Cardiac muscle cell (in vitro differentiated cells and primary cell): ENCODE measurements around the gene METTL26. TPM values are rescaled to one million over a fixed set of nuclear protein-coding genes. Genes with fewer than 3 reads are reported as not detected.

Experiments
- DNase-seq, 2 donors: peaks; one replicate each; pipeline versions ENCODE4 v3.0.0 to v3.0.0-alpha.2; 2010 to 2017; ENCODE audit warnings: low read depth in 1 of 2, low spot score in 1 of 2
- H3K27ac ChIP-seq: fragments of 200-600 bp; sonication (generic); 2 replicates; pipeline ENCODE4 v1.5.1; 2016
- H3K27me3 ChIP-seq: fragments of 200-600 bp; sonication (generic); 2 replicates; pipeline ENCODE4 v1.6.0; 2016; ENCODE audit warnings: control low read depth
- H3K36me3 ChIP-seq: fragments of 200-600 bp; sonication (generic); 2 replicates; pipeline ENCODE4 v1.5.1; 2016; ENCODE audit warnings: control low read depth
- H3K4me1 ChIP-seq: fragments of 200-600 bp; sonication (generic); 2 replicates; pipeline ENCODE4 v1.8.1; 2017; ENCODE audit warnings: low read depth, mild to moderate bottlenecking, mixed run types
- H3K4me3 ChIP-seq: fragments of 200-600 bp; sonication (generic); 2 replicates; pipeline ENCODE4 v1.5.1; 2016; ENCODE audit warnings: mild to moderate bottlenecking
- H3K9me3 ChIP-seq: fragments of 200-600 bp; sonication (generic); 2 replicates; pipeline ENCODE4 v1.5.1; 2017; ENCODE audit warnings: low read depth, mild to moderate bottlenecking, control low read depth
- polyA plus RNA-seq: library from polyadenylated mRNA; unstranded; fragments of >200 nt; fragmentation: Nextera tagmentation; extraction: Ambion mirVana; gene quantifications from 2 replicates; pipeline ENCODE4 v1.2.1, GENCODE V29; 2016
- total RNA-seq: library from RNA; depleted of rRNA; stranded (reverse); fragments of >200 nt; gene quantifications from 2 replicates; pipeline ENCODE4 v1.2.3, GENCODE V29; 2016
- TF ChIP-seq, protein P1 (sequence below): IDR thresholded peaks from 2 replicates; pipeline ENCODE4 v1.5.1; 2012; ENCODE audit warnings: low read depth, mild to moderate bottlenecking, low read length

METTL26 gene
- total and polyA plus RNA-seq, 2 experiments from 2014 or later = 153 to 196 TPM

GRCh38 chr16:648781-649589 lies 12.9 kb upstream of the METTL26 start, which contains the start of gene WDR90:
TSS of gene WDR90 (plus strand) at chr16:649365. CDS start at chr16:649417, 52 bp downstream.
- TF ChIP-seq, protein P1, sequence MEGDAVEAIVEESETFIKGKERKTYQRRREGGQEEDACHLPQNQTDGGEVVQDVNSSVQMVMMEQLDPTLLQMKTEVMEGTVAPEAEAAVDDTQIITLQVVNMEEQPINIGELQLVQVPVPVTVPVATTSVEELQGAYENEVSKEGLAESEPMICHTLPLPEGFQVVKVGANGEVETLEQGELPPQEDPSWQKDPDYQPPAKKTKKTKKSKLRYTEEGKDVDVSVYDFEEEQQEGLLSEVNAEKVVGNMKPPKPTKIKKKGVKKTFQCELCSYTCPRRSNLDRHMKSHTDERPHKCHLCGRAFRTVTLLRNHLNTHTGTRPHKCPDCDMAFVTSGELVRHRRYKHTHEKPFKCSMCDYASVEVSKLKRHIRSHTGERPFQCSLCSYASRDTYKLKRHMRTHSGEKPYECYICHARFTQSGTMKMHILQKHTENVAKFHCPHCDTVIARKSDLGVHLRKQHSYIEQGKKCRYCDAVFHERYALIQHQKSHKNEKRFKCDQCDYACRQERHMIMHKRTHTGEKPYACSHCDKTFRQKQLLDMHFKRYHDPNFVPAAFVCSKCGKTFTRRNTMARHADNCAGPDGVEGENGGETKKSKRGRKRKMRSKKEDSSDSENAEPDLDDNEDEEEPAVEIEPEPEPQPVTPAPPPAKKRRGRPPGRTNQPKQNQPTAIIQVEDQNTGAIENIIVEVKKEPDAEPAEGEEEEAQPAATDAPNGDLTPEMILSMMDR = no peak
- no peaks in the 10 kb centered on the region for H3K36me3 ChIP-seq
- peak within 1 kb of the TSS; percentile 66 for H3K4me3 ChIP-seq
- peak; percentile 95 for DNase-seq
- no peaks in the 10 kb centered on the region for H3K27me3 ChIP-seq
- H3K9me3 ChIP-seq = no peaks in the 10 kb centered on the region
- peaks cover 12% of the 10 kb centered on the region for H3K4me1 ChIP-seq
- peak within 1 kb of the TSS; percentile 85 for H3K27ac ChIP-seq

- TF ChIP-seq, protein P1 = peak; percentile 42
- DNase-seq = peak; percentile 31 to 37
These were observed 12.1 kb upstream of the METTL26 start for GRCh38 chr16:648071-648780.

DNA sequence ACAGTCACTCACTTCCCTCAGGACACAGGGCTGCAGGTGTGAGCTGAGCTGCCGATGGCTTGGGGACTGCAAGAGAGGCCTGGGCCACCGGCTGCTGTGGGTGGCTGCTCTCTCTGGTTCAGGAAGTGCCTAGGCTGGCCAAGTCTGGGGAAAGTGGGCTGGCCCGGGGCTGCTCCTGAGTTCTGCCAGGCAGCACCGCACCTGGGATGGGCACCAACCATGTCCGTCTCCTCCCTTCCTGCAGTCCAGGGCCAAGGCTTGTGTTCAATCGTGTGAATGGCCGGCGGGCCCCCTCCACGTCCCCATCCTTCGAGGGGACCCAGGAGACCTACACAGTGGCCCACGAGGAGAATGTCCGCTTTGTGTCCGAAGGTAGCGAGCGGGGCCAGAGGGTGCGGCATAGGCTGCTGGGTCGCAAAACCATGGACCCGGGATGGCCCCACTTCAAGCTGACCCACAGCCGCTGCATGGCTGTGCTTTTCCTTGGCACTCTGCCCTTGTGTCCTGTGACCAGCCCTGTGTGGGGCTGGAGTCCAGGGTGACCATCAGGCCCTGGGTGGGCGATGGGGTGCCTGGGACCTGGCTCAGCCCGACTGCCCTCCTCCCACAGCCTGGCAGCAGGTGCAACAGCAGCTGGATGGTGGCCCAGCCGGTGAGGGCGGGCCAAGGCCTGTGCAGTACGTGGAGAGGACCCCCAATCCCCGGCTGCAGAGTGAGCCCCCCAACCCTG lies 11.2 kb upstream of the METTL26 start:
- Histone ChIP-seq H3K4me1 (peaks cover 17% of the 10 kb centered on the region), H3K9me3 (no peaks in the 10 kb centered on the region), H3K36me3 (no peaks in the 10 kb centered on the region), H3K4me3 (no peak overlapping the region), H3K27ac (peak overlapping the region; percentile 16), H3K27me3 (no peaks in the 10 kb centered on the region)
- TF ChIP-seq, protein P1 = no peak
- DNase-seq = no peak

More at GRCh38 chr16:648071-648780, 12.1 kb upstream of the METTL26 start:
- Histone ChIP-seq H3K4me1 (peaks cover 12% of the 10 kb centered on the region), H3K27ac (peak overlapping the region; percentile 85), H3K4me3 (peak overlapping the region; percentile 66), H3K27me3 (no peaks in the 10 kb centered on the region), H3K36me3 (no peaks in the 10 kb centered on the region), H3K9me3 (no peaks in the 10 kb centered on the region)

DNA sequence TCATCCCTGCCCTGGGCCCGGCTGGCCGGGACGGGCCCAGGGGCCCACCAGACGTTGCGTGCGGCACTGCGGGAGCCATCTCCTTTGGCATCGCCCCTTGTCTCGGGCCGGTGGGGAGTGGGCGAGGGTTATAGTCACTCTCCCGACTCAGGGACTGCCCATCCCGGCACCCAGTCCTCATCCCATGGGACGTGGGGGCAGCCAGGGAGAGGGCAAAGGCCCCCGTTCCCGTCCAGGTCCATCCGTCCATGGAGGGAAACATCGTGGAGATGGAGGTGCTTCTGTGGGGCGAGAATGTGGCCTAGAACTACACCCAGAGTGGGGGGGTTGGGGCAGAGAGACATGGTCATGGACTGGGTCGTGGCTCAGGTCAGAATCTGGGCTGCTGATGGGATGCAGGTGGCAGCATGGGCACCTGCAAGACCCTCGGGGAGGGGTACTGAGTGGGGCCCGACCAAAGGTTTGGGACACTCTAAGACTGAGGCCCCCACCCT lies 10.6 kb upstream of the METTL26 start:
- TF ChIP-seq, protein P1 = no peak
- no peak for DNase-seq
- H3K27me3 ChIP-seq = no peaks in the 10 kb centered on the region

DNA sequence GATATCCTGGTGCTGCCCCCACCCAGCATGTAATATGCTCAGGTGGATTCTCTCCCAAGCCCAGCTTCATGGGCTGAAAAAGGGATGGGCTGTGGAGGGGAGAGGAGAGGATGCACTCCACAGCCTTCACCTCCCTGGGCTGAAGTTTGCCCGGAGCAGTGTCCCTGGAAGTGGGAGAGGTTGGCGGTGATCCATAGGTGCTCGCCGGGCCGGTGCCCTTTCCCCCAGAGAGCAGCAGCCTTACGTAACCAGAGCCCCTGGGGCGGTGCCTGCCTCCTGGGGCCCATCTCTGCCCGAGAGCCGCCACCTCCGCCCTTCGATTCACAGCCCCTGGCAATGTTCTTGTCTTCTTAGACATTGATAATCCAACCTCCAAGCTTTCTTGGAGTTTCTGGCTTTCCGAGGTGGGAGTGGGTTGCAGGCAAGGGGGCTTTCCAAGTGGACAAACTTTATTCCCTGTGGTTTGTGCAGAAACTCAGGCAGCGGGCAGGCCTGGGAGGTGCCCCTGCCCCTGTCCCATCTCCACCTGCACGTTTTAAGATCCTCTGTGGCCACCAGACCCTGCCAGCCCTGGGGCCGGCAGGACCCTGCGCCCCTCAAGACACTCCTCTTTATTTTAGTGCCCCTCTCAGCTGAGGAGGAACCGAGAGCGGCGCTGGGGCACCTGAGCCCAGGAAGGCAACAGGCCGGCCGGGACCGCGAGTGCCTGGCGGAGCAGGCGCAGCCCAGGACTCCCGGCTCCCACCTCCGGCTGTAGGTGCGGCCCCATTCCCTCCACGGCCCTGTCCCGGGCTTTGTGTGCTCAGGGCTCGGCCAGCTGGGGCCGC lies 10.0 kb upstream of the METTL26 start:
- no peak overlapping the region for H3K27ac ChIP-seq
- H3K9me3 ChIP-seq = no peaks in the 10 kb centered on the region
- no peak for DNase-seq
- H3K4me1 ChIP-seq = peaks cover 17% of the 10 kb centered on the region
- no peaks in the 10 kb centered on the region for H3K36me3 ChIP-seq
- no peak overlapping the region for H3K4me3 ChIP-seq
- TF ChIP-seq, protein P1 = no peak
- H3K27me3 ChIP-seq = no peaks in the 10 kb centered on the region

More for the DNA sequence above, 10.6 kb upstream of the METTL26 start:
- H3K27ac ChIP-seq = no peak overlapping the region
- no peaks in the 10 kb centered on the region for H3K9me3 ChIP-seq
- no peaks in the 10 kb centered on the region for H3K36me3 ChIP-seq
- no peak overlapping the region for H3K4me3 ChIP-seq
- peaks cover 17% of the 10 kb centered on the region for H3K4me1 ChIP-seq
